ENCODE results near the gene RNF11.
A peak's percentile ranks its signal among the peaks of the same experiment; 100 is the strongest.

RNF11 gene

GRCh38 chr1:51290489-51290847 is 54.4 kb downstream of the RNF11 start:
- Histone ChIP-seq H3K27ac (no peak overlapping the region), H3K4me3 (no peak overlapping the region)

- H3K4me3 ChIP-seq: no peak overlapping the region
- H3K27ac ChIP-seq: no peak overlapping the region
Measured at GRCh38 chr1:51293898-51294515, 57.9 kb downstream of the RNF11 start.

GRCh38 chr1:51294566-51295184 is 58.6 kb downstream of the RNF11 start:
- no peak overlapping the region for H3K4me3 ChIP-seq
- no peak overlapping the region for H3K27ac ChIP-seq

GRCh38 chr1:51295926-51296325 is 59.9 kb downstream of the RNF11 start:
- H3K27ac ChIP-seq: no peak overlapping the region

GRCh38 chr1:51296383-51297357 is 60.6 kb downstream of the RNF11 start:
- Histone ChIP-seq H3K4me3 (peak overlapping the region; percentile 22 to 41 (median 29)), H3K27ac (peak overlapping the region in 17 of 21 experiments; percentile 4 to 74 (median 54))

More at GRCh38 chr1:51295926-51296325, 59.9 kb downstream of the RNF11 start:
- no peak overlapping the region for H3K4me3 ChIP-seq

GRCh38 chr1:51297401-51298321 is 61.6 kb downstream of the RNF11 start:
- H3K27ac ChIP-seq: peak overlapping the region in 15 of 21 experiments; percentile 4 to 74 (median 58)

GRCh38 chr1:51298322-51298705 is 62.2 kb downstream of the RNF11 start:
- Histone ChIP-seq H3K27ac (no peak overlapping the region), H3K4me3 (no peak overlapping the region)

More at GRCh38 chr1:51297401-51298321, 61.6 kb downstream of the RNF11 start:
- H3K4me3 ChIP-seq: peak overlapping the region; percentile 22 to 41 (median 29)

- H3K4me3 ChIP-seq: no peak overlapping the region
- H3K27ac ChIP-seq: no peak overlapping the region
Measured at GRCh38 chr1:51299185-51299885, 63.3 kb downstream of the RNF11 start.

GRCh38 chr1:51299981-51300670 is 64.1 kb downstream of the RNF11 start:
- no peak overlapping the region for H3K4me3 ChIP-seq
- H3K27ac ChIP-seq: no peak overlapping the region

GRCh38 chr1:51301152-51301843 is 65.2 kb downstream of the RNF11 start:
- H3K27ac ChIP-seq: peak overlapping the region in 1 of 21 experiments; percentile 29
- no peak overlapping the region for H3K4me3 ChIP-seq

GRCh38 chr1:51301844-51302162 is 65.7 kb downstream of the RNF11 start:
- peak overlapping the region in 1 of 21 experiments; percentile 29 for H3K27ac ChIP-seq
- no peak overlapping the region for H3K4me3 ChIP-seq

- no peak overlapping the region for H3K27ac ChIP-seq
- no peak overlapping the region for H3K4me3 ChIP-seq
Measured at GRCh38 chr1:51302270-51302669, 66.2 kb downstream of the RNF11 start.

GRCh38 chr1:51302746-51303145 is 66.7 kb downstream of the RNF11 start:
- Histone ChIP-seq H3K4me3 (no peak overlapping the region), H3K27ac (no peak overlapping the region)

- H3K27ac ChIP-seq: peak overlapping the region in 4 of 21 experiments; percentile 21 to 52 (median 35)
- no peak overlapping the region for H3K4me3 ChIP-seq
Measured at GRCh38 chr1:51303315-51303714, 67.2 kb downstream of the RNF11 start.

GRCh38 chr1:51303751-51304251 is 67.7 kb downstream of the RNF11 start:
- Histone ChIP-seq H3K4me3 (no peak overlapping the region), H3K27ac (peak overlapping the region in 5 of 21 experiments; percentile 12 to 52 (median 31))

GRCh38 chr1:51304360-51304759 is 68.3 kb downstream of the RNF11 start:
- no peak overlapping the region for H3K4me3 ChIP-seq
- H3K27ac ChIP-seq: peak overlapping the region in 2 of 21 experiments; percentile 12 to 36

- Histone ChIP-seq H3K4me3 (no peak overlapping the region), H3K27ac (no peak overlapping the region)
Measured at GRCh38 chr1:51305371-51305823, 69.3 kb downstream of the RNF11 start.

Data from skin epidermis (tissue), 12 donors.